HEK293 (cell line): ENCODE results near the gene RP2.

ENCODE experiments used
- CTCF ChIP-seq: fragments of 450-650 bp; formaldehyde crosslinking; IDR thresholded peaks from 2 replicates; pipeline ENCODE4 v1.5.1; 2016; ENCODE audit warnings: missing biosample characterization, missing genetic modification characterization
- GLI4 ChIP-seq: fragments of 450-650 bp; formaldehyde crosslinking; IDR thresholded peaks from 2 replicates; pipeline ENCODE4 v1.5.1; 2016; ENCODE audit warnings: missing biosample characterization, missing genetic modification characterization
- HOXA7 ChIP-seq: sonication (generic); formaldehyde crosslinking; IDR thresholded peaks from 2 replicates; pipeline ENCODE4 v1.8.1; 2022; ENCODE audit warnings: missing genetic modification reagents, borderline replicate concordance
- KLF10 ChIP-seq: fragments of 450-650 bp; IDR thresholded peaks from 2 replicates; pipeline ENCODE4 v1.5.1; 2018; ENCODE audit warnings: missing biosample characterization, mild to moderate bottlenecking, missing genetic modification characterization
- ZBTB20 ChIP-seq: fragments of 450-650 bp; formaldehyde crosslinking; IDR thresholded peaks from 2 replicates; pipeline ENCODE4 v1.5.1; 2016; ENCODE audit warnings: missing biosample characterization, missing genetic modification characterization
- ZBTB49 ChIP-seq: fragments of 450-650 bp; formaldehyde crosslinking; IDR thresholded peaks from 2 replicates; pipeline ENCODE4 v1.5.1; 2016; ENCODE audit warnings: missing biosample characterization, missing genetic modification characterization, low read depth
- ZNF140 ChIP-seq: fragments of 450-650 bp; formaldehyde crosslinking; IDR thresholded peaks from 2 replicates; pipeline ENCODE4 v1.5.1; 2016; ENCODE audit warnings: missing biosample characterization, missing genetic modification characterization
- ZNF473 ChIP-seq: fragments of 450-650 bp; formaldehyde crosslinking; IDR thresholded peaks from 2 replicates; pipeline ENCODE4 v1.5.1; 2017; ENCODE audit warnings: missing biosample characterization, missing genetic modification characterization
- ZNF623 ChIP-seq: fragments of 450-650 bp; formaldehyde crosslinking; IDR thresholded peaks from 2 replicates; pipeline ENCODE4 v1.5.1; 2016; ENCODE audit warnings: missing biosample characterization, missing genetic modification characterization
- ZSCAN18 ChIP-seq: fragments of 450-650 bp; formaldehyde crosslinking; IDR thresholded peaks from 2 replicates; pipeline ENCODE4 v1.5.1; 2016; ENCODE audit warnings: missing biosample characterization, missing genetic modification characterization
- TF ChIP-seq, protein P1 (sequence below): fragments of 450-650 bp; formaldehyde crosslinking; IDR thresholded peaks from 2 replicates; pipeline ENCODE4 v1.5.1; 2016; ENCODE audit warnings: missing biosample characterization, missing genetic modification characterization, borderline replicate concordance
- TF ChIP-seq, protein P2 (sequence below): fragments of 450-650 bp; formaldehyde crosslinking; IDR thresholded peaks from 2 replicates; pipeline ENCODE4 v1.5.1; 2017; ENCODE audit warnings: missing biosample characterization, missing genetic modification characterization
- TF ChIP-seq, protein P3 (sequence below): fragments of 450-650 bp; formaldehyde crosslinking; optimal IDR thresholded peaks from 2 replicates; pipeline ENCODE3; 2016; ENCODE audit warnings: missing biosample characterization, mild to moderate bottlenecking, missing genetic modification characterization
- TF ChIP-seq, protein P4 (sequence below): fragments of 450-650 bp; formaldehyde crosslinking; IDR thresholded peaks from 2 replicates; pipeline ENCODE4 v1.5.1; 2017; ENCODE audit warnings: missing biosample characterization, missing genetic modification characterization

GRCh38 chrX:46805270-46805669 is 31.6 kb upstream of the RP2 start:
- TF ChIP-seq ZNF140 (tag by site-specific recombination) (no peak), ZSCAN18 (tag by site-specific recombination) (no peak), CTCF (no peak), GLI4 (tag by site-specific recombination) (no peak), ZNF473 (tag by site-specific recombination) (no peak), ZBTB49 (tag by site-specific recombination) (no peak), KLF10 (tag by site-specific recombination) (no peak), ZBTB20 (tag by site-specific recombination) (no peak), ZNF623 (no peak), HOXA7 (CRISPR knock-in tag) (no peak)
- TF ChIP-seq, protein P1, sequence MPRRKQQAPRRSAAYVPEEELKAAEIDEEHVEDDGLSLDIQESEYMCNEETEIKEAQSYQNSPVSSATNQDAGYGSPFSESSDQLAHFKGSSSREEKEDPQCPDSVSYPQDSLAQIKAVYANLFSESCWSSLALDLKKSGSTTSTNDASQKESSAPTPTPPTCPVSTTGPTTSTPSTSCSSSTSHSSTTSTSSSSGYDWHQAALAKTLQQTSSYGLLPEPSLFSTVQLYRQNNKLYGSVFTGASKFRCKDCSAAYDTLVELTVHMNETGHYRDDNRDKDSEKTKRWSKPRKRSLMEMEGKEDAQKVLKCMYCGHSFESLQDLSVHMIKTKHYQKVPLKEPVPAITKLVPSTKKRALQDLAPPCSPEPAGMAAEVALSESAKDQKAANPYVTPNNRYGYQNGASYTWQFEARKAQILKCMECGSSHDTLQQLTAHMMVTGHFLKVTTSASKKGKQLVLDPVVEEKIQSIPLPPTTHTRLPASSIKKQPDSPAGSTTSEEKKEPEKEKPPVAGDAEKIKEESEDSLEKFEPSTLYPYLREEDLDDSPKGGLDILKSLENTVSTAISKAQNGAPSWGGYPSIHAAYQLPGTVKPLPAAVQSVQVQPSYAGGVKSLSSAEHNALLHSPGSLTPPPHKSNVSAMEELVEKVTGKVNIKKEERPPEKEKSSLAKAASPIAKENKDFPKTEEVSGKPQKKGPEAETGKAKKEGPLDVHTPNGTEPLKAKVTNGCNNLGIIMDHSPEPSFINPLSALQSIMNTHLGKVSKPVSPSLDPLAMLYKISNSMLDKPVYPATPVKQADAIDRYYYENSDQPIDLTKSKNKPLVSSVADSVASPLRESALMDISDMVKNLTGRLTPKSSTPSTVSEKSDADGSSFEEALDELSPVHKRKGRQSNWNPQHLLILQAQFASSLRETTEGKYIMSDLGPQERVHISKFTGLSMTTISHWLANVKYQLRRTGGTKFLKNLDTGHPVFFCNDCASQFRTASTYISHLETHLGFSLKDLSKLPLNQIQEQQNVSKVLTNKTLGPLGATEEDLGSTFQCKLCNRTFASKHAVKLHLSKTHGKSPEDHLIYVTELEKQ (tag by site-specific recombination), result no peak
- TF ChIP-seq, protein P2, sequence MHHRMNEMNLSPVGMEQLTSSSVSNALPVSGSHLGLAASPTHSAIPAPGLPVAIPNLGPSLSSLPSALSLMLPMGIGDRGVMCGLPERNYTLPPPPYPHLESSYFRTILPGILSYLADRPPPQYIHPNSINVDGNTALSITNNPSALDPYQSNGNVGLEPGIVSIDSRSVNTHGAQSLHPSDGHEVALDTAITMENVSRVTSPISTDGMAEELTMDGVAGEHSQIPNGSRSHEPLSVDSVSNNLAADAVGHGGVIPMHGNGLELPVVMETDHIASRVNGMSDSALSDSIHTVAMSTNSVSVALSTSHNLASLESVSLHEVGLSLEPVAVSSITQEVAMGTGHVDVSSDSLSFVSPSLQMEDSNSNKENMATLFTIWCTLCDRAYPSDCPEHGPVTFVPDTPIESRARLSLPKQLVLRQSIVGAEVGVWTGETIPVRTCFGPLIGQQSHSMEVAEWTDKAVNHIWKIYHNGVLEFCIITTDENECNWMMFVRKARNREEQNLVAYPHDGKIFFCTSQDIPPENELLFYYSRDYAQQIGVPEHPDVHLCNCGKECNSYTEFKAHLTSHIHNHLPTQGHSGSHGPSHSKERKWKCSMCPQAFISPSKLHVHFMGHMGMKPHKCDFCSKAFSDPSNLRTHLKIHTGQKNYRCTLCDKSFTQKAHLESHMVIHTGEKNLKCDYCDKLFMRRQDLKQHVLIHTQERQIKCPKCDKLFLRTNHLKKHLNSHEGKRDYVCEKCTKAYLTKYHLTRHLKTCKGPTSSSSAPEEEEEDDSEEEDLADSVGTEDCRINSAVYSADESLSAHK (tag by site-specific recombination), result no peak
- TF ChIP-seq, protein P3, sequence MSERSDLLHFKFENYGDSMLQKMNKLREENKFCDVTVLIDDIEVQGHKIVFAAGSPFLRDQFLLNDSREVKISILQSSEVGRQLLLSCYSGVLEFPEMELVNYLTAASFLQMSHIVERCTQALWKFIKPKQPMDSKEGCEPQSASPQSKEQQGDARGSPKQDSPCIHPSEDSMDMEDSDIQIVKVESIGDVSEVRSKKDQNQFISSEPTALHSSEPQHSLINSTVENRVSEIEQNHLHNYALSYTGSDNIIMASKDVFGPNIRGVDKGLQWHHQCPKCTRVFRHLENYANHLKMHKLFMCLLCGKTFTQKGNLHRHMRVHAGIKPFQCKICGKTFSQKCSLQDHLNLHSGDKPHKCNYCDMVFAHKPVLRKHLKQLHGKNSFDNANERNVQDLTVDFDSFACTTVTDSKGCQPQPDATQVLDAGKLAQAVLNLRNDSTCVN (tag by site-specific recombination), result no peak
- TF ChIP-seq, protein P4, sequence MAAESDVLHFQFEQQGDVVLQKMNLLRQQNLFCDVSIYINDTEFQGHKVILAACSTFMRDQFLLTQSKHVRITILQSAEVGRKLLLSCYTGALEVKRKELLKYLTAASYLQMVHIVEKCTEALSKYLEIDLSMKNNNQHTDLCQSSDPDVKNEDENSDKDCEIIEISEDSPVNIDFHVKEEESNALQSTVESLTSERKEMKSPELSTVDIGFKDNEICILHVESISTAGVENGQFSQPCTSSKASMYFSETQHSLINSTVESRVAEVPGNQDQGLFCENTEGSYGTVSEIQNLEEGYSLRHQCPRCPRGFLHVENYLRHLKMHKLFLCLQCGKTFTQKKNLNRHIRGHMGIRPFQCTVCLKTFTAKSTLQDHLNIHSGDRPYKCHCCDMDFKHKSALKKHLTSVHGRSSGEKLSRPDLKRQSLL (tag by site-specific recombination), result no peak
